Rectal smooth muscle tissue (tissue), 1 donor: ENCODE measurements around the gene OR2T10.
"Not testable (repeated sequence)": the region's sequence is repeated elsewhere in the genome, so short reads cannot be mapped to it uniquely, and the experiment has no call there.

Experiments used
- H3K27ac ChIP-seq: one replicate; pipeline ENCODE4 v1.7.0; 2013; ENCODE audit warnings: low read depth, low read length, inconsistent platforms
- H3K27me3 ChIP-seq: one replicate; pipeline ENCODE4 v1.7.0; 2013; ENCODE audit warnings: low read length; ENCODE audit not compliant: control insufficient read depth, insufficient read depth
- H3K36me3 ChIP-seq: one replicate; pipeline ENCODE4 v1.7.0; 2013; ENCODE audit warnings: low read length; ENCODE audit not compliant: control insufficient read depth, insufficient read depth
- H3K4me1 ChIP-seq: one replicate; pipeline ENCODE4 v1.7.0; 2013; ENCODE audit warnings: low read length; ENCODE audit not compliant: control insufficient read depth, insufficient read depth
- H3K4me3 ChIP-seq: one replicate; pipeline ENCODE4 v1.7.0; 2013; ENCODE audit warnings: low read length
- H3K9ac ChIP-seq: one replicate; pipeline ENCODE4 v1.7.0; 2013; ENCODE audit warnings: low read length

OR2T10 gene

GRCh38 chr1:248589334-248589733 is 8.2 kb downstream of the OR2T10 start:
- no peak overlapping the region for H3K4me3 ChIP-seq
- H3K27ac ChIP-seq: no peak overlapping the region
- no peaks in the 10 kb centered on the region for H3K27me3 ChIP-seq
- H3K4me1 ChIP-seq: no peaks in the 10 kb centered on the region
- H3K9ac ChIP-seq: no peak overlapping the region
- H3K36me3 ChIP-seq: no peaks in the 10 kb centered on the region

GRCh38 chr1:248585266-248585665 is 12.2 kb downstream of the OR2T10 start:
- no peak overlapping the region for H3K4me3 ChIP-seq
- no peaks in the 10 kb centered on the region for H3K4me1 ChIP-seq
- H3K9ac ChIP-seq: no peak overlapping the region
- no peak overlapping the region for H3K27ac ChIP-seq
- no peaks in the 10 kb centered on the region for H3K27me3 ChIP-seq
- no peaks in the 10 kb centered on the region for H3K36me3 ChIP-seq

GRCh38 chr1:248576260-248576980 is 21.1 kb downstream of the OR2T10 start:
- no peak overlapping the region for H3K9ac ChIP-seq
- no peak overlapping the region for H3K4me3 ChIP-seq
- H3K27me3 ChIP-seq: no peaks in the 10 kb centered on the region
- no peaks in the 10 kb centered on the region for H3K4me1 ChIP-seq
- H3K27ac ChIP-seq: no peak overlapping the region
- no peaks in the 10 kb centered on the region for H3K36me3 ChIP-seq

- H3K27ac ChIP-seq, H3K4me1 ChIP-seq, H3K36me3 ChIP-seq, H3K27me3 ChIP-seq, H3K4me3 ChIP-seq, H3K9ac ChIP-seq: not testable (repeated sequence)
Measured at GRCh38 chr1:248574657-248575056, 22.8 kb downstream of the OR2T10 start, which contains the start of gene OR2T34. Gene OR2T34, minus strand, starts transcription at chr1:248574757. Its CDS starts 0 bp downstream, at chr1:248574757.

GRCh38 chr1:248573856-248574255 is 23.6 kb downstream of the OR2T10 start:
- H3K27me3 ChIP-seq: not testable (repeated sequence)

GRCh38 chr1:248572049-248572448 is 25.5 kb downstream of the OR2T10 start:
- not testable (repeated sequence) for H3K27ac ChIP-seq

More at GRCh38 chr1:248573856-248574255, 23.6 kb downstream of the OR2T10 start:
- not testable (repeated sequence) for H3K4me3 ChIP-seq, H3K36me3 ChIP-seq, H3K9ac ChIP-seq, H3K27ac ChIP-seq, H3K4me1 ChIP-seq

GRCh38 chr1:248570811-248571210 is 26.7 kb downstream of the OR2T10 start:
- H3K4me3 ChIP-seq, H3K9ac ChIP-seq, H3K36me3 ChIP-seq, H3K4me1 ChIP-seq, H3K27ac ChIP-seq, H3K27me3 ChIP-seq: not testable (repeated sequence)

More at GRCh38 chr1:248572049-248572448, 25.5 kb downstream of the OR2T10 start:
- not testable (repeated sequence) for H3K4me1 ChIP-seq, H3K4me3 ChIP-seq, H3K27me3 ChIP-seq, H3K36me3 ChIP-seq, H3K9ac ChIP-seq

- H3K27me3 ChIP-seq: not testable (repeated sequence)
Measured at GRCh38 chr1:248569049-248569448, 28.5 kb downstream of the OR2T10 start.

GRCh38 chr1:248565530-248566373 is 31.7 kb downstream of the OR2T10 start:
- H3K36me3 ChIP-seq, H3K4me1 ChIP-seq, H3K27me3 ChIP-seq, H3K4me3 ChIP-seq, H3K27ac ChIP-seq, H3K9ac ChIP-seq: not testable (repeated sequence)

More at GRCh38 chr1:248569049-248569448, 28.5 kb downstream of the OR2T10 start:
- not testable (repeated sequence) for H3K4me3 ChIP-seq, H3K36me3 ChIP-seq, H3K9ac ChIP-seq, H3K4me1 ChIP-seq, H3K27ac ChIP-seq

- H3K27me3 ChIP-seq, H3K9ac ChIP-seq, H3K36me3 ChIP-seq, H3K4me1 ChIP-seq, H3K27ac ChIP-seq, H3K4me3 ChIP-seq: not testable (repeated sequence)
Measured at GRCh38 chr1:248562672-248563071, 34.8 kb downstream of the OR2T10 start, which contains the start of gene OR2T29. Gene OR2T29, minus strand, starts transcription at chr1:248562772. Its CDS starts 3,281 bp downstream, at chr1:248559491.

GRCh38 chr1:248551027-248551426 is 46.5 kb downstream of the OR2T10 start:
- H3K27ac ChIP-seq, H3K4me3 ChIP-seq, H3K4me1 ChIP-seq: not testable (repeated sequence)

GRCh38 chr1:248547383-248547782 is 50.1 kb downstream of the OR2T10 start:
- H3K36me3 ChIP-seq, H3K9ac ChIP-seq, H3K4me3 ChIP-seq, H3K4me1 ChIP-seq, H3K27ac ChIP-seq, H3K27me3 ChIP-seq: not testable (repeated sequence)

More at GRCh38 chr1:248551027-248551426, 46.5 kb downstream of the OR2T10 start:
- not testable (repeated sequence) for H3K36me3 ChIP-seq, H3K27me3 ChIP-seq, H3K9ac ChIP-seq
